NCI-H1436 treated with DMSO at 0.1 percent for 48 hours (cell line): ENCODE data around the gene SLC25A43.
"Not testable (repeated sequence)": the region's sequence is repeated elsewhere in the genome, so short reads cannot be mapped to it uniquely, and the experiment has no call there.

Source experiments
- DNase-seq: peaks from one replicate; lab custom pipeline; 2025; lab: John Stamatoyannopoulos, UW

Gene SLC25A43

GRCh38 chrX:119410027-119410819 lies 11.1 kb downstream of the SLC25A43 start:
- DNase-seq: no peak

DNA sequence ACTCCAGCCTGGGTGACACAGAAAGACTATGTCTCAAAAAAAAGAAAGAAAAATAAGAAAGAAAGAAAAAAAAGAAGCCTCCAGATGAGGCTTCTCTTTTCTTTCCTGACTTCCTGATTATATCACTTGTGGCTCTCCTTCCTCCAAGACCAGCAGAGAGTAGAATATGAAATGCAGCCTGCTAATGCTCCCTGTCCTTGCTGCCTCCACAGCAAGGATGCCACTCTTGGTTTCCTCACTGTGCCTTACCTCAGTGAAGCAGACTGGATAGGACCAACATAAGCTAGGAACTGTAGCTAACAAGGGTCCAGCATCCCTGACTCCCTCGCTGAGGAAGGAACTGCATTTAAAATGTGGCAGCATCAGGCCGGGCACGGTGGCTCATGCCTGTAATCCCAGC lies 11.7 kb downstream of the SLC25A43 start:
- DNase-seq: no peak

DNA sequence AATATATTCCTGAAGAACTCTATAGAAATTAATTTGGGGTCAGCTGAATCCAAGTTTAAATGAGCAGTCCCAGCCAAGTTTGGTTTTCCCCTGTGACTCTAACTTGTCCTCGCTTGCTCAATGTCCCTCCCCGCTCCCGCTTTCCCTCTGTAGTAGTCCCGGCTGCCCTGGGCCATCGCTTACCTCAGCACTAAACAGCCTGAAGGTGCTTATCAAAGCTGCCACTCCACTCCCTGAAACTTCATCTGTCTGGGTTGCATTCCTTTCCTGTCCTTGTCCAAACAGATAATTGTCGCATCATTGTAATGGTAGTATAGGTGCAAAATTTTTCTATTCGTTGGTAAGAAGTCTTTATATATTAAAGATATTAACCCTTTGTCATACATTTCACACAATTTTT lies 12.8 kb downstream of the SLC25A43 start:
- no peak for DNase-seq

- no peak for DNase-seq
These were observed 18.2 kb downstream of the SLC25A43 start for GRCh38 chrX:119417376-119417775.

DNA sequence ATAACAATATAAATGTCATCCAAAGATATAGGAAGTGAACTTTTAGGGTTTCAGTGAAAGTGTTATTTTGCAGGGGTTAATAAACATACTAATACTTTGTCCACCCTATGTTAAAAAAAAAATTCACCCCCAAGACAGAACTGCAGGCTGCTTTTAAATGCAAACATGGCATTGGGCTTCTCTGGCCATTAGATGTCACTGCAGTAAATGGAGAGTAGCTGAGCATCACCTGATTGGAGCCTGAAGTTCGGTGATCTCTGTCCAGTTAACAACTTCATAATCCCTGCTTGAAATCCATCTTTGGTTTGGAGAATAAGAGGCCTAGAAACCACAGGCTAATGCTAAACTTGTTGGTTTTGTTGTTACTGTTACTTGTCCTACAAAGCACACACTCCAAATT lies 18.7 kb downstream of the SLC25A43 start:
- no peak for DNase-seq

DNA sequence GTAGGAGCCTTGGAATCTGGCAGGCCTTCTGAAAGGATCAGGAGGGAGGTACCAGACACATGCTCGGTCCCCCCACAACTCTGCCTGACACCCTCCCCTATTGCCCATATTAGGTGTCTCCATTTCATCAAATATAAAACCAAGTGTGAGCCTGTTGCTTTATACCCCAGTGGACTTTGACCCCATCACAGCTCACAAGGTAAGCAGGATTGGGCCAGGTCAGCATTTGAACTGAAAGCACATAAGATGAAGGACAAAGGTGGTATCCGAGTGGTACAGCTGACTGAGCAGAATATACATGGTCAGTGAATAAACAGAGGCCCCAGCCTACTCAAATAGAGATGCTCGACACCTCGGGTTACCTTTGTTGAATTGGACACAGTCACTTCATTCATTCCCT lies 20.0 kb downstream of the SLC25A43 start:
- DNase-seq: no peak

GRCh38 chrX:119419898-119420297 lies 20.8 kb downstream of the SLC25A43 start:
- no peak for DNase-seq

DNA sequence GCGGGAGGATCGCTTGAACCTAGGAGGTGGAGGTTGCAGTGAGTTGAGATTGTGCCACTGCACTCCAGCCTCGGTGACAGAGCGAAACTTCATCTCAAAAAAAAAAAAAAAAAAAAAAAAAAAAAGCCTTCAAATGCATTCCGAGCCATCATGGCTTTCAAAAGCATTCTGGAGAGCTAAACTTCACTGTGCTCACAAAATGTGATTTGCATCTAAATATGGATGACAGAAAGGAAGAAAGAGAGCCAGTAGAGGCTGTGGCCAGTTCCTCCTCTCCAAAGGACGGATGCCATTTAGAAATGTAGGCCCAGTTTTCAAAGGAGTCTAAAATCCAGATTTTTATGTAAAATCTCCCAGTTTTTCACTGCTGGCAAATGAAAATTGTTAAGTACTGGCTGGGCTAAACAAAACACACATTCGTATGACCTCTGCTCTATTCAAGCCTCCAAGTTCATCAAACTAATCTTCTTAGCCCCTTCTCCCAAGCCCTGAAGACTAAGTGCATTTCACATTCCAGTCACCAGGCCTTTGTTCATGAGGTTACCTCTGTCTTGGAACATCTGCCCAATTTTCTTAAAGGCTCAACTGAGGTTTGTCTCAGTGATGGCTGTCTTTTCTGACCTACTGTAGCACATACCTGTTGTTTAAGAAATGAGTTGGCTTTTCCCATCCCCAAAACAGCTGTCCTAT lies 22.0 kb downstream of the SLC25A43 start:
- DNase-seq: no peak

DNA sequence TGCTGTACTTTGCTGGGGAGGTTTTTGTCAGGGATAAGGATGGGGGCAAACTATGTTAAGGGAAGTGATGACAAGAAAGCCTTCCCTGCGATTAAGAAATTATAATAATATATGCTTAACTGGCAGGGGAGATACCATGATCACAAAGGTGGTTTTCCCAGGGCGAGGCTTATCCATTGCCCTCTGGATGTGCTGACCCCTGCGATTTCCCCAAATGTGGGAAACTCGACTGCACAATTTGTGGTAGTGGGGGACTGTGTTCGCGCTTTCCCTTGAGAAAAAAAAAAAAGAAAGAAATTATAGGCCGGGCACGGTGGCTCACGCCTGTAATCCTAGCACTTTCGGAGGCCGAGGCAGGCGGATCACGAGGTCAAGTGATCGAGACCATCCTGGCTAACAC lies 24.5 kb downstream of the SLC25A43 start:
- no peak for DNase-seq

- DNase-seq: no peak
These were observed 25.9 kb downstream of the SLC25A43 start for GRCh38 chrX:119424999-119425398.

DNA sequence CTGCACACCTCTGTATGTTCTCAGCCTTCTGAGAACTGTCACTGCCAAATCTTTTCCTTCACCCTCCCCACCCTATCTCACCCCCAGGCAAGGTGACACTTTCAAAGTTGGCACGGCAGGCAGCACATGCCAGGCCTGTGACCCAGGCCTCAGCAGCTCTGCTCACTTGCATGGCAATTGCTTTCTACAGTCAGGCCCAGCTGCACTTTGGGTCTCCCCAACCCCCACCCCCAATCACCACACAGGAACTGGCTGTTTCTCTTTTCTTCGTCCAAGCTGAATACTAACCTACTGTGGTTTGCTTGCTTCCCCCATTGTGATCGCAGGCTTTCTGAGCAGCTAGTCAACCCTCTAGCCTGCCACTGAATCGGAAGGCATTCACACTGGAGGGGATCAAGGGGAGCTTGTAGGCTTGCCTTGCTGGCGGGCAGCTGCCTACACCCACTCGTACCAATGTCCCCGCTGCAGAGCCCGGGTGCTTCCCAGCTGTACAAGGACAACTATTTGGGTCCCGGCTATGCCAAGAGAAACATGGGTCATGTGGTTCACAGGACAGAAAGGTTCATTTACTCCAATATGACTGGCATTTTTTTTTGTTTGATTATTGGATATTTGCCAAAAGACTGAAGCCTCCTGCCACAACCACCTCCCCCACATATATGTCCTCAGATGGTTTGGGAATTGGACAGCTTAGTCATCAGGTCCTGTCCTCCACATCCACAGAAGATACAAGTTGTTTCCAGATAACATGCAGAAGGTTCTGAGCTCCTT lies 28.1 kb downstream of the SLC25A43 start:
- no peak for DNase-seq

DNA sequence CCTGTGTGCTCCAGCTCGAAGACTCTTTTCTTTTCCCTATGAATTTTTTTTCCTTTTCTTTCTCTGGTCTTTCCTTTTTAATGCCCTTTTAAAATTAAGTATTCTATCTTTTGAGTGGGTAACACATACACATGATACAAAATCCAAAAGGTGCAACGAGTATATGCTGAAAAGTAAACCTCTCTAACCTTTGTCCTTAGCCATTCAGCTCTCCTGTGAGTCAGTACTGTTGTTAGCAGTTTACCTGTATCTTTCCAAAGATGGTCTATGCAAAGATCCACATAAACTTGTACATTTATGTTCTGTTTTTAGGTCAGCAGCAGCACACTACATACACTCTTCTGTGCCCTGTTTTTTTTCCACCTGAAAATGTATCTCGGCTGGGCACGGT lies 28.7 kb downstream of the SLC25A43 start:
- no peak for DNase-seq

GRCh38 chrX:119429471-119429870 lies 30.3 kb downstream of the SLC25A43 start:
- DNase-seq: no peak

DNA sequence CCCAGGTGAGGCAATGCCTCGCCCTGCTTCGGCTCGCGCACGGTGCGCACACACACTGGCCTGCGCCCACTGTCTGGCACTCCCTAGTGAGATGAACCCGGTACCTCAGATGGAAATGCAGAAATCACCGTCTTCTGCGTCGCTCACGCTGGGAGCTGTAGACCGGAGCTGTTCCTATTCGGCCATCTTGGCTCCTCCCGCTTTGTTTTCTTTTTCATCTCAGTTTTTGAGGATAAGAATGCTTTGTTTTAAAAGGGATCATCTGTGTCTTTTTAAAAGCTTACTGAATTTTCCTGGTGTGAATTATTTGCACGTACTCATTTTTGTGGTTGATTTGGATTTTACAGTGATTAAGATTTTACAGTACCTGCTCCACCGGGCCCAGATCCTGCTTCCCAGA lies 42.2 kb downstream of the SLC25A43 start:
- not testable (repeated sequence) for DNase-seq

GRCh38 chrX:119442286-119442685 lies 43.1 kb downstream of the SLC25A43 start:
- DNase-seq: no peak

GRCh38 chrX:119453202-119453601 lies 54.1 kb downstream of the SLC25A43 start:
- no peak for DNase-seq

DNA sequence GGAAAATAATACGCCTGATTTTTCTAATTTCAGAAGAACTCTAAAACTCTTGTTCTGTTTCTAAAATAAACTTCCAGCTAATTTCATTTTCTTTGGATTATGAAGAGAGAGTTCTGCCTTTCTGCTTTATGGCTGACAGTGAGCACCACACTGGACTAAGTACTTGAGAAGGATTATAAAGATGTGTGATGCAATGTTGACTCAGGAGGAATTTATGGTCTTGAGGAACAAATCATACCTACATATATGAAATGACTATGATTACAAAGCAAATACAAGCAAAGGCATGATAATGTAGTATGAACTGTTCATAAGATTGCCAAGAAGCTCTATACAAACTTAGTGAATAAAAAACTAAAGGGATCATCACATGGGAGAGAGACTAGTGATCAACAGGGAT lies 56.1 kb downstream of the SLC25A43 start:
- no peak for DNase-seq

DNA sequence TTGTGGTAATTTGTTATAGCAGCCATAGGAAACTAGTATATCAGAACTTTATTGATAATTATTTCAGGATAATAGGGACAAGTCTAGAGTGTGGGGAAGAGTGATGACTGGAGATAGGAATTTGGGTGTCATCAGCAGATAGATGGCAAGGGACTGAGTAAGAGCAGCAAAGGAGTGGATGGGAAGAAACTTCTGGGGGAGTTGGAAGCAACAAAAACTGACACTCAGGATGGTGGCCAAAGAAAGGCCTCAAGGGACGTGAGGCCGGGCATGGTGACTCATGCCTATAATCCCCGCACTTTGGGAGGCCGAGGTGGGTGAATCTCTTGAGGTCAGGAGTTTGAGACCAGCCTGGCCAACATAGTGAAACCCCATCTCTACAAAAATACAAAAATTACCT lies 60.0 kb downstream of the SLC25A43 start:
- no peak for DNase-seq

DNA sequence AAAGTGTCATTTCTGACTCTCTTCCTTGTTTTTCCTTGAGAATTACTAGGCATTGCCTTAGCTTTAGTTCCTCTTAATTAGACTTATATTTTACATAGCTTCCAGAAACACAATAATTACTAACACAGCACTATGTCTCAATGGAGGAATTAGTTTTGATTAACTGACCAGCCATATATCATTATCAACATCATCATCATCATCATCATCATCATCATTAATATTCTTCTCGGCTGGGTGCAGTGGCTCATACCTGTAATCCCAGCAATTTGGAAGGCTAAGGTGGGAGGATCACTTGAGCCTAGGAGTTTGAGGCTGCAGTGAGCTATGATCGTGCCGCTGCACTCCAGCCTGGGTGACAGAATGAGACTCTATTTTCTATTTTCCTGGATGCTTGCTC lies 66.4 kb downstream of the SLC25A43 start:
- DNase-seq: no peak

GRCh38 chrX:119466970-119467369 lies 67.8 kb downstream of the SLC25A43 start:
- DNase-seq: no peak

DNA sequence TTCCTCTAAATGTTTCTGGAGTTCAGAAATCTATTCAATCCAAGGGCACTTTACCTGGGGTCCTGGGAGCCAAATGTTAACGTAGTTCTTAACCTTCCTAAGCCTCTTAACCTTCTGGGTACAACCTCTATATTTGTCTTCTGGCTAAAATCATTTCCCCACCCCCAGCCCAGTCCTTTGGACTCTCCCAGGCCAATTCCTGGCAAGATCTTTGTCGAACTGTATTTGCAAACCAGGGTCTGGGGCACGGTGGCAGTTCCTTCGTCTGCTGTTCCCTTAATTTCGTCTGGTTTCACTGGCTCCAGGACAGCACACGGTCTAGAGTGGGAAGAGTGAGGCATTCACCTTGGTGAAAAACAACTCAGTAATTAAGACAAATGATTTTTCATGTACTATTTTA lies 68.3 kb downstream of the SLC25A43 start:
- DNase-seq: no peak

DNA sequence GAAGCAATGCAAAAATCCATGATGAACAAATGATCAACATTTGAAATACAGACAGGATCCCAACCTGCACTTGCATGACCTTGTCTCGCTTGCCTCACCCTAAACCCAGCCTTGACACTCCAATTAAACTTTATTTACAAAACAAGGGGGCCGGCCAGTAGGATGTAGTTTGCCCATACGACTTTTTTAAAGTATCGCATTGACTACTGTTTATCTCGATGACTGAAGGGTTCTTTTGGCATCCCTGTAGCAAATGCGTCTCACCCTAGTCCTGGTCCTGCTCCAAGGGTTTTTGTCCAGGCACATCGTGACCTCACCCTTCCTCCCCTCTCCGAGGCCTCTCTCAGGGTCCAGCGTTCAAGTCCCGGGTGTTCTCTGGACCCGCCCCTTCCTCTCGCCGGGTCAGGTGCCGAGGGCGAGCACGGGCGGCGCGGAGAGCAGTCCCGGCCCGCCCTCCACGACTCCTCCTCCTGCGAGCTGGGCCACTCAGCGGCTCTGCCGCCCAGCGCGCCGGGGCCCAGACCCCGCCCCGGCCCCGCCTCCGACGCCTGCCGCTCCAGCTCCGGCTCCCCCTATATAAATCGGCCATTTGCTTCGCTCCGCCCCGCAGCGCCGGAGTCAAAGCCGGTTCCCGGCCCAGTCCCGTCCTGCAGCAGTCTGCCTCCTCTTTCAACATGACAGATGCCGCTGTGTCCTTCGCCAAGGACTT lies 68.9 kb downstream of the SLC25A43 start, which contains the start of gene SLC25A5:
TSS of gene SLC25A5 (plus strand) at position 603 of the 709 bp plus-strand sequence. CDS start at position 675, 72 bp downstream.
- peak; percentile 65 for DNase-seq
